Measurements from ENCODE around the gene BTN1A1. TPM values are rescaled to one million over a fixed set of nuclear protein-coding genes. Genes with fewer than 3 reads are reported as not detected.

The BTN1A1 gene
- total and polyA plus RNA-seq, 8 donors, result not detected

- intact Hi-C loops (cut with DNase I; ENCODE audit: low total_unique reads), result no loop called here
- H3K27ac ChIP-seq, result no peak overlapping the region
- H3K4me3 ChIP-seq, result no peak overlapping the region
- DNase-seq, result no peak
- H3K4me1 ChIP-seq, result peaks cover 6 to 33% (median 20%) of the 10 kb centered on the region in 4 donors
- H3K9me3 ChIP-seq, result no peaks in the 10 kb centered on the region
- peaks cover 20 to 35% (median 29%) of the 10 kb centered on the region in 4 donors for H3K36me3 ChIP-seq
- TF ChIP-seq POLR2AphosphoS5 (IDR thresholded peaks at IDR 0.05) (no peak), EP300 (IDR thresholded peaks at IDR 0.05) (no peak), POLR2A (IDR thresholded peaks at IDR 0.05) (no peak), CTCF (IDR thresholded peaks at IDR 0.05) (no peak)
- H3K27me3 ChIP-seq, result no peaks in the 10 kb centered on the region
Measured at GRCh38 chr6:26471970-26472369, 28.1 kb upstream of the BTN1A1 start.

DNA sequence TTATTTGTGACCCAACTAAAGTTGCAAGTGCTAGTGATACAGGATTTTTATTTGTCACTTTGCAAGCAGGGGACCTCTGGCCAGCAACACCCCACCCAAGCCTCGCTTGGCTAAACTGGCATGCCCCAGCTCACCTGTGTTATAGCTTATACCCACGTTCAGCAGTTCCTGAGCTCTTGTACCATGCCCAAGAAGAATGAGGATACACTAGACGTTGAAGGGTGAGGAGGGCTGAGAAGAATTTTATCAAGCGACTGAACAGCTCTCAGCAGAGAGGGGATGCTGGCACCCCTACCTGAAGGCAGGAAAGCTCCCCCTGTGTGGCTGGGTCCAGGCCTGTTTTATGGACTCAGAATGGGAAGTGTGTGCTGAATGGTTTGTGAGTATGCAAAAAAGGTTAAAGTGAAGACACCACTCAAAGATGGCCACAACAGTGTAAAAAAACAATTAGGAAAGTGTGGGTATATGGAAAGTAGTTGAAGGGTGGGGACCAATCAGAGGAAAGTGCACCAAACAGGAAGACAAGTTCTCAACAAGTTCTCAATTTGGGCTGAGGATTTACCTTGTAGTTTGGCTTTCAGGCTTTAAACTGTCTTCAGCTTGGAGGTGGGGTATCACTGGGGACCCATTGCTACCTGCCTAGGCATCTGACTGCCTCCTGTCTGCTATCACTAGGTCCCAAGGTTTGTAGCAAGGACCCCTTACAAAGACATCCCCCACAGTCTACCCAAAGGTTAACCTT is 27.4 kb upstream of the BTN1A1 start:
- Histone ChIP-seq H3K36me3 (peaks cover 12 to 27% (median 21%) of the 10 kb centered on the region in 4 donors), H3K9me3 (no peaks in the 10 kb centered on the region), H3K27ac (peak overlapping the region in 4 of 5 donors; percentile 87 to 97 (median 92)), H3K27me3 (no peaks in the 10 kb centered on the region), H3K4me3 (no peak overlapping the region), H3K4me1 (peaks cover 6 to 33% (median 20%) of the 10 kb centered on the region in 4 donors)
- TF ChIP-seq CTCF (IDR thresholded peaks at IDR 0.05), result no peak
- no peak for TF ChIP-seq POLR2AphosphoS5 (IDR thresholded peaks at IDR 0.05)
- TF ChIP-seq EP300 (IDR thresholded peaks at IDR 0.05), result no peak
- TF ChIP-seq POLR2A (IDR thresholded peaks at IDR 0.05), result no peak
- no peak for DNase-seq
- 90 to 99% (median 96%) methylated on average over 4 of the region's 4 CpGs for whole genome bisulfite sequencing, 5 donors
- intact Hi-C loops (cut with DNase I; ENCODE audit: low total_unique reads), result no loop called here

GRCh38 chr6:26473429-26473757 is 26.7 kb upstream of the BTN1A1 start:
- peak overlapping the region in 4 of 5 donors; percentile 87 to 97 (median 92) for H3K27ac ChIP-seq
- intact Hi-C loops (cut with DNase I; ENCODE audit: low total_unique reads), result no loop called here
- TF ChIP-seq EP300 (IDR thresholded peaks at IDR 0.05) (no peak), POLR2AphosphoS5 (IDR thresholded peaks at IDR 0.05) (no peak), CTCF (IDR thresholded peaks at IDR 0.05) (no peak), POLR2A (IDR thresholded peaks at IDR 0.05) (no peak)
- H3K9me3 ChIP-seq, result no peaks in the 10 kb centered on the region
- WGBS, 5 donors, result 71 to 84% (median 79%) methylated on average over 1 of the region's 1 CpG
- DNase-seq, result no peak
- H3K27me3 ChIP-seq, result no peaks in the 10 kb centered on the region
- peak overlapping the region; percentile 40 to 47 (median 44) for H3K4me3 ChIP-seq
- H3K4me1 ChIP-seq, result peaks cover 6 to 33% (median 20%) of the 10 kb centered on the region in 4 donors
- H3K36me3 ChIP-seq, result peaks cover 6 to 21% (median 15%) of the 10 kb centered on the region in 4 donors

DNA sequence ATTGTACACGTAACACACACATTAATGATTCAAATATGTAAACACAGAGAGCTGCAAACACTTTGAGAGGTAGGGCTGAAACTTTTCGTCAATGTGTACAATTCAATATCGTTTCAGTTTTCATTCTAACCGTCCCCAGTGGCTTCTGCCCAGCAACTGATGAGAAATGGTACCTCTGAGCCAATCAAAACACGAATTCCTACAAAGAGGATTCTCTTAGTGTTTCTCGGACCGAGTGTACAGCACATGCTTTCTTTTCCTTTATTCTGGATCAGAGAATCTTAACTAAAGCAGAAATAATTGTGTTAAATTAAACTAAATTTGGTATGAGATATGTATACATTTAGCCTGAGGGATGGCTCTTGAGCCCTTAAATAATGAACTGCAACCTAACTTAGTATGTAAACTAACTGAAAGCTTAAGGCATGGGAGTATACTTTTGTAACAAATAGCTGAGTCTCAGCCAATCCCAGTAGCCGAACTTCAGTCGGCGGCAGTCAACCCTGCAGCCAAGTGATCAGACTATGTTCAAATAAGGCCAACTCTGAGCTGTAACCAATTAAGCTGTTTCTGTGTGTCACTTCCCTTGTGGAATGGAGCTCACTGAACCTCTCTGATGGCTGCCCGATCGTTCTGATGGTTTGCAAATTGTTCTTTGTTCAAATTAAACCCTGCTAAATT is 26.2 kb upstream of the BTN1A1 start:
- 1 to 4% (median 1%) methylated on average over 12 of the region's 12 CpGs for WGBS, 5 donors
- peak; percentile 87 to 95 for DNase-seq
- Histone ChIP-seq H3K4me3 (peak overlapping the region; percentile 40 to 47 (median 44)), H3K27me3 (no peaks in the 10 kb centered on the region), H3K27ac (peak overlapping the region; percentile 81 to 97 (median 92)), H3K9me3 (no peaks in the 10 kb centered on the region), H3K4me1 (peaks cover 6 to 33% (median 20%) of the 10 kb centered on the region in 4 donors), H3K36me3 (peaks cover under 1 to 16% (median 9%) of the 10 kb centered on the region in 4 donors)
- intact Hi-C loops (cut with DNase I; ENCODE audit: low total_unique reads), result no loop called here
- TF ChIP-seq CTCF (IDR thresholded peaks at IDR 0.05) (no peak), POLR2A (IDR thresholded peaks at IDR 0.05) (no peak), POLR2AphosphoS5 (IDR thresholded peaks at IDR 0.05) (peak; percentile 90 to 93 (median 91)), EP300 (IDR thresholded peaks at IDR 0.05) (no peak)
